Esophagus squamous epithelium (tissue), 4 donors: ENCODE results near the gene VAV3.

Experiments used
- POLR2A ChIP-seq, 4 donors: fragments of 450-650 bp; IDR thresholded peaks; one replicate each; pipeline ENCODE4 v1.6.1; 2017; ENCODE audit warnings: antibody characterized with exemption in 4 of 4, mild to moderate bottlenecking in 4 of 4, moderate library complexity in 3 of 4
- TF ChIP-seq, protein P1 (sequence below), 6 experiments: fragments of 450-650 bp in 4 of 6; fragments of 200-600 bp in 2 of 6; sonication (generic) in 2 of 6; IDR thresholded peaks; one replicate each; pipeline ENCODE4 v1.5.1; 2016 to 2019; ENCODE audit warnings: antibody characterized with exemption in 6 of 6, mild to moderate bottlenecking in 4 of 6, moderate library complexity in 4 of 6

DNA sequence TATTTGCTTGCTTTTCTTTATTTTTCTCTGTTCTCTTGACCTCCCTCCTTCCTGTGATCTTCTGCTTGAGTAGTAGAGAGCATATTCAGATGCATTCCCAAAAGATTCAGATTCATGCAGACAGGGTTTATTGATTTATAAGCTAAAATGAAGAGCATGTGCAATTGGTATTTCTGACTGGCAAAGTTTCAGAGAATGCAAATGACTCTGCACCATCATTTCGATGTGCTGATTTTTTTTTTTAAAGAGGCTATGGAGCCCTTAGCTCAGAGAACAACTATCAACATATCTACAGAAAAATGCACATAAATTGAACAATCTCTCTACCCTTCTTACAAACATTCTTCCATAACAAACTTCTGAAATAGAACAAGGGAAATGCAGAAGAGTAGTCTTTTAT lies 312.0 kb downstream of the VAV3 start:
- TF ChIP-seq, protein P1, sequence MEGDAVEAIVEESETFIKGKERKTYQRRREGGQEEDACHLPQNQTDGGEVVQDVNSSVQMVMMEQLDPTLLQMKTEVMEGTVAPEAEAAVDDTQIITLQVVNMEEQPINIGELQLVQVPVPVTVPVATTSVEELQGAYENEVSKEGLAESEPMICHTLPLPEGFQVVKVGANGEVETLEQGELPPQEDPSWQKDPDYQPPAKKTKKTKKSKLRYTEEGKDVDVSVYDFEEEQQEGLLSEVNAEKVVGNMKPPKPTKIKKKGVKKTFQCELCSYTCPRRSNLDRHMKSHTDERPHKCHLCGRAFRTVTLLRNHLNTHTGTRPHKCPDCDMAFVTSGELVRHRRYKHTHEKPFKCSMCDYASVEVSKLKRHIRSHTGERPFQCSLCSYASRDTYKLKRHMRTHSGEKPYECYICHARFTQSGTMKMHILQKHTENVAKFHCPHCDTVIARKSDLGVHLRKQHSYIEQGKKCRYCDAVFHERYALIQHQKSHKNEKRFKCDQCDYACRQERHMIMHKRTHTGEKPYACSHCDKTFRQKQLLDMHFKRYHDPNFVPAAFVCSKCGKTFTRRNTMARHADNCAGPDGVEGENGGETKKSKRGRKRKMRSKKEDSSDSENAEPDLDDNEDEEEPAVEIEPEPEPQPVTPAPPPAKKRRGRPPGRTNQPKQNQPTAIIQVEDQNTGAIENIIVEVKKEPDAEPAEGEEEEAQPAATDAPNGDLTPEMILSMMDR (IDR thresholded peaks at IDR 0.05): no peak
- TF ChIP-seq POLR2A (IDR thresholded peaks at IDR 0.05): no peak
